D721Med (cell line): Measurements from ENCODE around the gene RAB28.
"Not testable (repeated sequence)": the region's sequence is repeated elsewhere in the genome, so short reads cannot be mapped to it uniquely, and the experiment has no call there.

ENCODE experiments used
- DNase-seq: peaks from one replicate; pipeline ENCODE4 v3.0.0; 2011; ENCODE audit warnings: low spot score; ENCODE audit not compliant: insufficient read length
- FAIRE-seq: peaks from 2 replicates; lab custom pipeline; 2011; peaks lifted over from hg19 to GRCh38; lab: Jason Lieb, UNC
- CTCF ChIP-seq: IDR thresholded peaks from 2 replicates; pipeline ENCODE4 v1.5.1; 2012; ENCODE audit warnings: mild to moderate bottlenecking, control low read depth; ENCODE audit not compliant: insufficient read depth; ENCODE audit errors: missing control alignments

The RAB28 gene

DNA sequence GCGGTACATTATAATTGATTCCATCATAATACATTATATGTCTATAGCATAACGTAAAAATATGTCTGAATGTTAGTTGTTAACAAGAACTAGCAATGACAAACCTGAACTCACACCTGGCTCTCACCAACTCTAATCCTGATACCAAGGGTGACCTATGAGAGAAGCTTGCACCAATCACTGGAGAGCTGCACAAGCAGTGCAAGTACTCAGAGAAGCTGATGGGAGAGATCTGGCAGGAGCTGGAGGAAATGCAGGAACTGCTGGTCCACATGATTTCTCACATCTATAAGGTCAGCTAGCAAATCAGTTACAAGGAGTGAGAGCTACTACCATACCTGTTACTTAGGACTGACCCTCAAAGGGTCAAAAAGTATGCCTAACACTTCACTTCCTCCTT is 74.8 kb downstream of the RAB28 start:
- FAIRE-seq (no peak), DNase-seq (no peak)
- TF ChIP-seq CTCF, result no peak

- not testable (repeated sequence) for FAIRE-seq, DNase-seq
Measured at GRCh38 chr4:13406156-13406555, 78.0 kb downstream of the RAB28 start.

- DNase-seq, result no peak
- peak; percentile 17 for TF ChIP-seq CTCF
- FAIRE-seq, result no peak
Measured at GRCh38 chr4:13403833-13404232, 80.3 kb downstream of the RAB28 start.

DNA sequence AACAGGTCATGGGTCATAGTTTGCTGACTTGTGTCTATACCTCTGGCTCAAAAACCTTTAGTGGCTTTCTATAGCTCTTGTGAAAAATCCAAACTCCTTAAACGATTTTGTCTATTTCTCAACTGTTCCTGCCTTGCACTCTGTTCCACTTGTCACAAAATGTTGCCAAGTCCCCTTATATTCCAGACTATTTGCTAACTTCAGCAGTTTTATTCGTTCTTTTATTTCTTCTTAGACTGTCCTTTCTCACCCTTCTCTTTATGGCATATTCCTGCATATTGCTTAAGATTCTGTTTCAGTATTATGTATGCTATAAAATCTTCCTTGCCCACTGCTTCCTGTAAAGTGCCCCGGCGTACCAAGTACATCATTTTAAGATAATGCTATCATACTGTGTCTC is 80.8 kb downstream of the RAB28 start:
- FAIRE-seq (no peak), DNase-seq (no peak)
- no peak for TF ChIP-seq CTCF

- no peak for FAIRE-seq
- no peak for TF ChIP-seq CTCF
- no peak for DNase-seq
Measured at GRCh38 chr4:13399257-13399656, 84.9 kb downstream of the RAB28 start.

- no peak for FAIRE-seq
- no peak for DNase-seq
- no peak for TF ChIP-seq CTCF
Measured at GRCh38 chr4:13396161-13396560, 88.0 kb downstream of the RAB28 start.

DNA sequence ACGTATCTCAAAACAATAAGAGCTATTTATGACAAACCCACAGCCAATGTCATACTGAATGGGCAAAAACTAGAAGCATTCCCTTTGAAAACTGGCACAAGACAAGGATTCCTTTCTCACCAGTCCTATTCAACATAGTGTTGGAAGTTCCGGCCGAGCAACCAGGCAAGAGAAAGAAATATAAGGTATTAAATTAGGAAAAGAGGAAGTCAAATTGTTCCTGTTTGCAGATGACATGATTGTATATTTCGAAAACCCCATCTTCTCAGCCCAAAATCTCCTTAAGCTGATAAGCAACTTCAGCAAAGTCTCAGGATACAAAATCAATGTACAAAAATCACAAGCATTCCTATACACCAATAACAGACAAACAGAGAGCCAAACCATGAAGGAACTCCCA is 94.2 kb downstream of the RAB28 start:
- not testable (repeated sequence) for FAIRE-seq, DNase-seq

- no peak for FAIRE-seq
- TF ChIP-seq CTCF, result no peak
- no peak for DNase-seq
Measured at GRCh38 chr4:13386405-13387107, 97.6 kb downstream of the RAB28 start.
